Gastrocnemius medialis (tissue), 4 donors: ENCODE measurements around the gene PCCA.

Experiments used
- CTCF ChIP-seq, 5 experiments: fragments of 450-650 bp in 3 of 5; fragments of 200-600 bp in 2 of 5; sonication (generic) in 2 of 5; IDR thresholded peaks in 4 of 5; conservative IDR thresholded peaks in 1 of 5; 1 replicate in 4 of 5; 2 replicates in 1 of 5; pipeline ENCODE4 v1.5.1; 2016 to 2019; ENCODE audit warnings: antibody characterized with exemption in 5 of 5, mild to moderate bottlenecking in 3 of 5, moderate library complexity in 3 of 5
- POLR2A ChIP-seq, 2 donors: fragments of 450-650 bp; IDR thresholded peaks; one replicate each; pipeline ENCODE4 v1.6.1; 2017; ENCODE audit warnings: antibody characterized with exemption in 2 of 2, mild to moderate bottlenecking in 2 of 2, moderate library complexity in 2 of 2

- no peak for TF ChIP-seq CTCF (IDR thresholded peaks at IDR 0.05 in 4 of 5, conservative IDR thresholded peaks at IDR 0.05 in 1 of 5)
- TF ChIP-seq POLR2A (IDR thresholded peaks at IDR 0.05) = no peak
These were observed 656 bp downstream of the PCCA start for GRCh38 chr13:100089465-100090032.
